Keratinocyte (primary cell): ENCODE data around the gene ATP6V0D1. TPM values are rescaled to one million over a fixed set of nuclear protein-coding genes. Genes with fewer than 3 reads are reported as not detected.

Experiments used
- DNase-seq: peaks from one replicate; pipeline ENCODE4 v3.0.0-alpha.2; 2011; ENCODE audit warnings: low read depth, missing footprints, low spot score
- FAIRE-seq: peaks from 2 replicates; lab custom pipeline; 2011; peaks lifted over from hg19 to GRCh38; lab: Jason Lieb, UNC
- H2AFZ ChIP-seq: 2 replicates; pipeline ENCODE4 v1.6.0; 2012; ENCODE audit warnings: low read length, control low read depth, inconsistent platforms; ENCODE audit not compliant: control insufficient read depth
- H3K27ac ChIP-seq: 2 replicates; pipeline ENCODE4 v1.5.1; 2011; ENCODE audit warnings: low read length; ENCODE audit not compliant: control insufficient read depth, insufficient read depth
- H3K27me3 ChIP-seq: 3 replicates; pipeline ENCODE4 v1.6.0; 2011; ENCODE audit warnings: low read length; ENCODE audit not compliant: control insufficient read depth, insufficient read depth; ENCODE audit errors: extremely low read depth
- H3K36me3 ChIP-seq, 2 experiments: 2 replicates in 1 of 2; 3 replicates in 1 of 2; pipeline ENCODE4 v1.5.1; 2011; ENCODE audit warnings: low read length in 2 of 2, mild to moderate bottlenecking in 1 of 2; ENCODE audit not compliant: control insufficient read depth in 2 of 2, insufficient read depth in 2 of 2; ENCODE audit errors: extremely low read depth in 1 of 2
- H3K4me1 ChIP-seq: 3 replicates; pipeline ENCODE4 v1.5.1; 2011; ENCODE audit warnings: low read length; ENCODE audit not compliant: control insufficient read depth, insufficient read depth; ENCODE audit errors: extremely low read depth
- H3K4me2 ChIP-seq: 3 replicates; pipeline ENCODE4 v1.6.0; 2011; ENCODE audit warnings: low read depth, low read length; ENCODE audit not compliant: control insufficient read depth, insufficient read depth; ENCODE audit errors: extremely low read depth
- H3K4me3 ChIP-seq, 3 experiments: fragments of 200-600 bp in 1 of 3; sonication (generic) in 1 of 3; 2 replicates in 2 of 3; 3 replicates in 1 of 3; pipeline ENCODE4 v1.5.1; 2011 to 2016; ENCODE audit warnings: low read length in 3 of 3, mild to moderate bottlenecking in 3 of 3, control low read depth in 2 of 3, inconsistent platforms in 1 of 3, low read depth in 1 of 3, mixed read lengths in 1 of 3, mixed run types in 1 of 3, moderate library complexity in 1 of 3; ENCODE audit not compliant: control insufficient read depth in 2 of 3, insufficient read depth in 2 of 3; ENCODE audit errors: extremely low read depth in 1 of 3
- H3K79me2 ChIP-seq: 2 replicates; pipeline ENCODE4 v1.6.0; 2012; ENCODE audit warnings: low read length; ENCODE audit not compliant: control insufficient read depth, insufficient read depth
- H3K9ac ChIP-seq: 3 replicates; pipeline ENCODE4 v1.6.0; 2011; ENCODE audit warnings: low read length; ENCODE audit not compliant: control insufficient read depth, insufficient read depth; ENCODE audit errors: extremely low read depth
- H3K9me1 ChIP-seq: 3 replicates; pipeline ENCODE4 v1.6.0; 2011; ENCODE audit warnings: low read length; ENCODE audit not compliant: control insufficient read depth, insufficient read depth; ENCODE audit errors: extremely low read depth
- H3K9me3 ChIP-seq: 2 replicates; pipeline ENCODE4 v1.5.1; 2012; ENCODE audit warnings: low read depth, low read length; ENCODE audit not compliant: control insufficient read depth
- H4K20me1 ChIP-seq: 3 replicates; pipeline ENCODE4 v1.6.0; 2011; ENCODE audit warnings: low read length; ENCODE audit not compliant: control insufficient read depth, insufficient read depth; ENCODE audit errors: extremely low read depth
- CTCF ChIP-seq, 3 experiments: IDR thresholded peaks in 1 of 3; conservative IDR thresholded peaks in 1 of 3; optimal IDR thresholded peaks in 1 of 3; 2 replicates in 2 of 3; 3 replicates in 1 of 3; pipeline versions ENCODE3 to v1.5.1; 2011; ENCODE audit warnings: low read length in 3 of 3, mild to moderate bottlenecking in 3 of 3, moderate library complexity in 2 of 3, control low read depth in 1 of 3, inconsistent platforms in 1 of 3; ENCODE audit not compliant: insufficient read depth in 2 of 3; ENCODE audit errors: extremely low read depth in 1 of 3
- EZH2 ChIP-seq: IDR thresholded peaks from one replicate; pipeline ENCODE4 v1.6.1; 2012; ENCODE audit warnings: inconsistent platforms, mild to moderate bottlenecking, low read length, moderate library complexity
- dilution Hi-C: fragments of 300-500 bp; cut with MboI; formaldehyde crosslinking; loops from one replicate; pipeline ENCODE4 v1.7.0; 2020; ENCODE audit warnings: low sequenced_read_pairs; ENCODE audit not compliant: extremely low pct_ligation_motif_present
- polyA plus RNA-seq, 5 experiments: library from polyadenylated mRNA; depleted of rRNA in 3 of 5; stranded (reverse) in 3 of 5; stranded (forward) in 1 of 5; unstranded in 1 of 5; fragments of >200 nt; gene quantifications; 1 replicate in 1 of 5; 2 replicates in 3 of 5; 3 replicates in 1 of 5; pipeline versions ENCODE4 v1.2.1 to v1.2.3, GENCODE V29; 2011 to 2012; ENCODE audit warnings: missing spikeins in 2 of 5, low read depth in 1 of 5, low replicate concordance in 1 of 5

Gene ATP6V0D1
- polyA plus RNA-seq, 1 donor (not counting 4 experiments of a cell fraction or from before 2014, with no cell fraction given), result 97.1 TPM

- Histone ChIP-seq H3K4me1 (peaks cover 29% of the 10 kb centered on the region), H2AFZ (no peak overlapping the region), H3K36me3 (peaks cover 15 to 19% of the 10 kb centered on the region in 2 experiments), H4K20me1 (peaks cover 36% of the 10 kb centered on the region), H3K4me2 (no peak overlapping the region), H3K9me1 (peaks cover 13% of the 10 kb centered on the region), H3K9ac (peak overlapping the region; percentile 28), H3K27ac (no peak overlapping the region), H3K4me3 (no peak overlapping the region), H3K27me3 (no peaks in the 10 kb centered on the region), H3K79me2 (peaks cover 54% of the 10 kb centered on the region), H3K9me3 (no peaks in the 10 kb centered on the region)
- no peak for DNase-seq
- dilution Hi-C loops, result no loop called here
- TF ChIP-seq CTCF (optimal IDR thresholded peaks at IDR 0.05 in 1 of 3, IDR thresholded peaks at IDR 0.05 in 1 of 3, conservative IDR thresholded peaks at IDR 0.05 in 1 of 3; ENCODE audit: extremely low read depth in 1 of 3, insufficient read depth in 2 of 3, low read length in 3 of 3), result no peak
- no peak for TF ChIP-seq EZH2
- no peak for FAIRE-seq
These were observed 19.2 kb downstream of the ATP6V0D1 start for GRCh38 chr16:67461600-67462278.

GRCh38 chr16:67460961-67461360 is 20.0 kb downstream of the ATP6V0D1 start:
- Histone ChIP-seq H3K36me3 (peaks cover 15 to 19% of the 10 kb centered on the region in 2 experiments), H3K9ac (no peak overlapping the region), H2AFZ (no peak overlapping the region), H3K4me3 (no peak overlapping the region), H3K27ac (no peak overlapping the region), H3K4me2 (no peak overlapping the region), H3K9me3 (no peaks in the 10 kb centered on the region), H3K79me2 (peaks cover 49% of the 10 kb centered on the region), H3K27me3 (no peaks in the 10 kb centered on the region), H3K4me1 (peaks cover 32% of the 10 kb centered on the region), H3K9me1 (peaks cover 13% of the 10 kb centered on the region), H4K20me1 (peaks cover 33% of the 10 kb centered on the region)
- DNase-seq (no peak), FAIRE-seq (no peak)
- no peak for TF ChIP-seq CTCF (optimal IDR thresholded peaks at IDR 0.05 in 1 of 3, IDR thresholded peaks at IDR 0.05 in 1 of 3, conservative IDR thresholded peaks at IDR 0.05 in 1 of 3; ENCODE audit: extremely low read depth in 1 of 3, insufficient read depth in 2 of 3, low read length in 3 of 3)
- TF ChIP-seq EZH2, result no peak
- dilution Hi-C loops, result no loop called here
